IMR-90 (cell line): ENCODE measurements around the gene SYNC. TPM values are rescaled to one million over a fixed set of nuclear protein-coding genes. Genes with fewer than 3 reads are reported as not detected.

ENCODE experiments used
- ATAC-seq: fragments of 200-7000 bp; cut with Tn5 transposase; 2 replicates; pipeline ENCODE4 v1.9.1; 2020; ENCODE audit warnings: low read depth, mild to moderate bottlenecking, moderate library complexity
- BruUV-seq: library from RNA; stranded (reverse); fragments of 400-500 nt; replicated peaks from 2 replicates; lab custom pipeline; 2021; lab: Mats Ljungman, UMichigan
- CTCF ChIA-PET: fragments of 300-600 bp; formaldehyde crosslinking; extraction: SDS; loops from one replicate; lab custom pipeline; 2021; ENCODE audit warnings: antibody characterized with exemption; lab: Yijun Ruan, JAX
- POLR2A ChIA-PET: fragments of 300-600 bp; sonication (Branson Sonifier 250); formaldehyde crosslinking; loops from one replicate; lab custom pipeline; 2022; ENCODE audit warnings: antibody characterized with exemption; ENCODE audit not compliant: unreplicated experiment; lab: Charles Lee
- DNase-seq: peaks from one replicate; pipeline ENCODE4 v3.0.0; 2013
- H2AFZ ChIP-seq: replicated peaks from 2 replicates; pipeline ENCODE3; 2013; ENCODE audit warnings: low read length, mild to moderate bottlenecking; ENCODE audit not compliant: poor library complexity
- H2AK5ac ChIP-seq: 2 replicates; pipeline ENCODE4 v1.6.1; 2013; ENCODE audit warnings: low read depth, low read length, inconsistent platforms
- H2AK9ac ChIP-seq: replicated peaks from 2 replicates; pipeline ENCODE3; 2013; ENCODE audit warnings: mild to moderate bottlenecking, low read depth, low read length, moderate library complexity; ENCODE audit not compliant: poor library complexity
- H2BK120ac ChIP-seq: 2 replicates; pipeline ENCODE4 v1.6.1; 2013; ENCODE audit warnings: low read depth, low read length, inconsistent platforms
- H2BK15ac ChIP-seq: 3 replicates; pipeline ENCODE4 v1.6.1; 2013; ENCODE audit warnings: low read depth, low read length, inconsistent platforms
- H2BK20ac ChIP-seq: 2 replicates; pipeline ENCODE4 v1.6.1; 2013; ENCODE audit warnings: low read depth, mild to moderate bottlenecking, inconsistent platforms, low read length, moderate library complexity
- H2BK5ac ChIP-seq: 2 replicates; pipeline ENCODE4 v1.6.1; 2013; ENCODE audit warnings: mild to moderate bottlenecking, low read depth, low read length, inconsistent platforms; ENCODE audit not compliant: poor library complexity, severe bottlenecking
- H3K14ac ChIP-seq: replicated peaks from 2 replicates; pipeline ENCODE4 v1.6.1; 2013; ENCODE audit warnings: low read depth, low read length, inconsistent platforms
- H3K18ac ChIP-seq: 2 replicates; pipeline ENCODE4 v1.6.1; 2013; ENCODE audit warnings: low read depth, low read length, control low read depth
- H3K23ac ChIP-seq: 2 replicates; pipeline ENCODE4 v1.6.1; 2013; ENCODE audit warnings: low read depth, low read length, inconsistent platforms
- H3K27ac ChIP-seq: 2 replicates; pipeline ENCODE4 v1.5.1; 2013; ENCODE audit warnings: mild to moderate bottlenecking, control low read depth, low read length; ENCODE audit not compliant: insufficient read depth
- H3K27me3 ChIP-seq: 2 replicates; pipeline ENCODE4 v1.6.1; 2013; ENCODE audit warnings: low read length; ENCODE audit not compliant: control insufficient read depth, insufficient read depth
- H3K36me3 ChIP-seq: 2 replicates; pipeline ENCODE4 v1.6.1; 2013; ENCODE audit warnings: low read length, mixed read lengths; ENCODE audit not compliant: control insufficient read depth, insufficient read depth
- H3K4ac ChIP-seq: 2 replicates; pipeline ENCODE4 v1.6.1; 2013; ENCODE audit warnings: low read depth, low read length, inconsistent platforms
- H3K4me1 ChIP-seq: 2 replicates; pipeline ENCODE4 v1.6.1; 2013; ENCODE audit warnings: low read length, mixed read lengths; ENCODE audit not compliant: control insufficient read depth, insufficient read depth
- H3K4me2 ChIP-seq: 2 replicates; pipeline ENCODE4 v1.6.1; 2013; ENCODE audit warnings: low read depth, mild to moderate bottlenecking, control low read depth, low read length, moderate library complexity
- H3K4me3 ChIP-seq: 2 replicates; pipeline ENCODE4 v1.5.1; 2013; ENCODE audit warnings: low read depth, mild to moderate bottlenecking, control low read depth, low read length, moderate library complexity; ENCODE audit not compliant: insufficient read depth
- H3K56ac ChIP-seq: 2 replicates; pipeline ENCODE4 v1.6.1; 2013; ENCODE audit warnings: low read length, inconsistent platforms; ENCODE audit not compliant: insufficient read depth; ENCODE audit errors: extremely low read depth
- H3K79me1 ChIP-seq, 2 experiments: 2 replicates each; pipeline ENCODE4 v1.6.1; 2013; ENCODE audit warnings: low read length in 2 of 2, inconsistent platforms in 1 of 2, low read depth in 1 of 2
- H3K9ac ChIP-seq: 2 replicates; pipeline ENCODE4 v1.6.1; 2013; ENCODE audit warnings: low read depth, low read length, control low read depth
- H3K9me1 ChIP-seq: 2 replicates; pipeline ENCODE4 v1.6.1; 2013; ENCODE audit warnings: low read length, inconsistent platforms; ENCODE audit not compliant: insufficient read depth
- H3K9me3 ChIP-seq: 2 replicates; pipeline ENCODE4 v1.6.1; 2013; ENCODE audit warnings: low read length; ENCODE audit not compliant: control insufficient read depth, insufficient read depth
- H4K20me1 ChIP-seq: 2 replicates; pipeline ENCODE4 v1.6.1; 2013; ENCODE audit warnings: low read length, inconsistent platforms; ENCODE audit not compliant: insufficient read depth
- H4K5ac ChIP-seq: 2 replicates; pipeline ENCODE4 v1.6.1; 2013; ENCODE audit warnings: mild to moderate bottlenecking, low read depth, low read length, control low read depth
- H4K8ac ChIP-seq, 2 experiments: 2 replicates each; pipeline ENCODE4 v1.6.1; 2013; ENCODE audit warnings: low read depth in 2 of 2, low read length in 2 of 2, control low read depth in 1 of 2, inconsistent platforms in 1 of 2
- H4K91ac ChIP-seq: 2 replicates; pipeline ENCODE4 v1.6.1; 2013; ENCODE audit warnings: low read depth, low read length, inconsistent platforms; ENCODE audit not compliant: insufficient read depth
- CEBPB ChIP-seq: IDR thresholded peaks from 2 replicates; pipeline ENCODE4 v1.6.1; 2012; ENCODE audit warnings: low read depth, low read length, improper control_type of control experiment
- MAFK ChIP-seq: IDR thresholded peaks from 2 replicates; pipeline ENCODE4 v1.6.1; 2012; ENCODE audit warnings: low read depth, low read length, improper control_type of control experiment
- MAZ ChIP-seq: IDR thresholded peaks from 2 replicates; pipeline ENCODE4 v1.6.1; 2012; ENCODE audit warnings: low read depth, mild to moderate bottlenecking, low read length, improper control_type of control experiment, moderate library complexity, borderline replicate concordance
- MXI1 ChIP-seq: IDR thresholded peaks from 2 replicates; pipeline ENCODE4 v1.6.1; 2012; ENCODE audit warnings: low read depth, mild to moderate bottlenecking, low read length, moderate library complexity, borderline replicate concordance
- NFE2L2 ChIP-seq: fragments of 150-350 bp; IDR thresholded peaks from 2 replicates; pipeline ENCODE4 v1.6.1; 2016; ENCODE audit warnings: low read depth, mild to moderate bottlenecking, low read length
- RAD21 ChIP-seq: IDR thresholded peaks from 2 replicates; pipeline ENCODE4 v1.6.1; 2012; ENCODE audit warnings: low read length, improper control_type of control experiment
- SMC3 ChIP-seq: fragments of 150-350 bp; IDR thresholded peaks from 2 replicates; pipeline ENCODE4 v1.6.1; 2016; ENCODE audit warnings: low read depth, mild to moderate bottlenecking, antibody characterized with exemption, low read length, moderate library complexity
- WGBS, 2 experiments: methylation state at CpG; one replicate each; pipeline versions ENCODE4 v1.1.5 to v1.1.7; 2013; ENCODE audit warnings: missing lambda C conversion rate in 2 of 2; ENCODE audit not compliant: insufficient read length in 1 of 2; ENCODE audit errors: extremely low coverage in 2 of 2; 5-methylcytosine and 5-hydroxymethylcytosine counted together
- dilution Hi-C: fragments of 300-500 bp; cut with HindIII; formaldehyde crosslinking; loops from one replicate; pipeline ENCODE4 v1.14.3; 2018; ENCODE audit warnings: low sequenced_read_pairs; ENCODE audit not compliant: unreplicated experiment
- in situ Hi-C: fragments of 300-500 bp; cut with MboI; formaldehyde crosslinking; loops from 3 replicates; pipeline ENCODE4 v1.14.3; 2019; ENCODE audit warnings: low sequenced_read_pairs, inconsistent platforms, mixed read lengths
- intact Hi-C: fragments of 100-400 bp; cut with micrococcal nuclease; formaldehyde crosslinking; loops from 2 replicates; pipeline ENCODE4 v1.10.0; 2022
- polyA plus RNA-seq, 3 experiments: library from polyadenylated mRNA; depleted of rRNA; stranded (reverse); fragments of >200 nt; gene quantifications; 2 replicates each; pipeline ENCODE4 v1.2.3, GENCODE V29; 2012; ENCODE audit warnings: low replicate concordance in 1 of 3
- total RNA-seq: library from RNA; depleted of rRNA; stranded (reverse); fragments of >200 nt; gene quantifications from 2 replicates; pipeline ENCODE4 v1.2.3, GENCODE V29; 2012
- TF ChIP-seq, protein P1 (sequence below): conservative IDR thresholded peaks from 2 replicates; pipeline ENCODE4 v1.5.1; 2012; ENCODE audit warnings: mild to moderate bottlenecking, low read depth, low read length, improper control_type of control experiment
- TF ChIP-seq, protein P2 (sequence below): fragments of 150-350 bp; IDR thresholded peaks from 2 replicates; pipeline ENCODE4 v1.6.1; 2017; ENCODE audit warnings: mild to moderate bottlenecking, antibody characterized with exemption, low read length, low read depth
- TF ChIP-seq, protein P3 (sequence below): fragments of 150-350 bp; IDR thresholded peaks from 2 replicates; pipeline ENCODE4 v1.6.1; 2016; ENCODE audit warnings: low read depth, mild to moderate bottlenecking, low read length, moderate library complexity, borderline replicate concordance

Gene SYNC
- total and polyA plus RNA-seq, 2 of the 4 experiments (the other 2 are of a cell fraction), result 48.9 to 103 TPM

DNA sequence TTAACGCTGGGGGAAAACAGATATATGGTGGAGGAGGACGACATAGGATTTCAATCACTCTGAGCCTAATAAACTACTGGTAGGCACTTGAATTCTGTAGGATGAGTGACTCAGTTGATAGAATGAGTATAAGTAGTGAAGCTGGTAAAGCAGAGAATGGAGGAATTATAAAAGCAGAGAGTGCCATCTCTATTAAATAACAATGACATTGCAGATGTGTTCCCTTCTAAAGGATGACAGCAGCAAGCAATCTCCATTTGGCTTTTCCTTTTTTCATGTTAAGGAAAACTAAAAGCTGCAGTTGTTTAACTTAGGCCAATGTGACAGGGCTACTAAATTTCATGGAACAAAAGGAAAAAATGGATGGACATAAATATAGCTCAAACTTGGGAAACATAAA, 69.7 kb downstream of the SYNC start:
- DNase-seq (no peak), ATAC-seq (no peak)
- in situ Hi-C loops (no loop called here), dilution Hi-C loops (no loop called here), intact Hi-C loops (no loop called here)
- CTCF ChIA-PET, result interaction anchor here (0.9 to 1.2 kb wide), 2 partner anchors 12 to 19 kb away, joined by 3 to 5 read pairs; no protein-coding TSS in a partner anchor
- H3K9ac ChIP-seq, result no peak overlapping the region
- H3K23ac ChIP-seq, result no peak overlapping the region
- no peak overlapping the region for H2BK120ac ChIP-seq
- H2BK15ac ChIP-seq, result no peak overlapping the region
- H3K4me2 ChIP-seq, result no peak overlapping the region
- no peak overlapping the region for H4K8ac ChIP-seq
- BruUV-seq, result no TSS peak
- no peaks in the 10 kb centered on the region for H3K9me3 ChIP-seq
- no peak overlapping the region for H2AFZ ChIP-seq
- H3K14ac ChIP-seq, result no peak overlapping the region
- no peak overlapping the region for H2BK5ac ChIP-seq
- 0 out of 2 replicates have a peak, but pooled peaks cover under 1% of the 10 kb centered on the region for H3K9me1 ChIP-seq
- H4K91ac ChIP-seq, result no peak overlapping the region
- TF ChIP-seq CEBPB, result no peak
- no peak for TF ChIP-seq MAZ
- TF ChIP-seq NFE2L2, result no peak
- TF ChIP-seq, protein P1, sequence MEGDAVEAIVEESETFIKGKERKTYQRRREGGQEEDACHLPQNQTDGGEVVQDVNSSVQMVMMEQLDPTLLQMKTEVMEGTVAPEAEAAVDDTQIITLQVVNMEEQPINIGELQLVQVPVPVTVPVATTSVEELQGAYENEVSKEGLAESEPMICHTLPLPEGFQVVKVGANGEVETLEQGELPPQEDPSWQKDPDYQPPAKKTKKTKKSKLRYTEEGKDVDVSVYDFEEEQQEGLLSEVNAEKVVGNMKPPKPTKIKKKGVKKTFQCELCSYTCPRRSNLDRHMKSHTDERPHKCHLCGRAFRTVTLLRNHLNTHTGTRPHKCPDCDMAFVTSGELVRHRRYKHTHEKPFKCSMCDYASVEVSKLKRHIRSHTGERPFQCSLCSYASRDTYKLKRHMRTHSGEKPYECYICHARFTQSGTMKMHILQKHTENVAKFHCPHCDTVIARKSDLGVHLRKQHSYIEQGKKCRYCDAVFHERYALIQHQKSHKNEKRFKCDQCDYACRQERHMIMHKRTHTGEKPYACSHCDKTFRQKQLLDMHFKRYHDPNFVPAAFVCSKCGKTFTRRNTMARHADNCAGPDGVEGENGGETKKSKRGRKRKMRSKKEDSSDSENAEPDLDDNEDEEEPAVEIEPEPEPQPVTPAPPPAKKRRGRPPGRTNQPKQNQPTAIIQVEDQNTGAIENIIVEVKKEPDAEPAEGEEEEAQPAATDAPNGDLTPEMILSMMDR, result no peak
- TF ChIP-seq, protein P2, sequence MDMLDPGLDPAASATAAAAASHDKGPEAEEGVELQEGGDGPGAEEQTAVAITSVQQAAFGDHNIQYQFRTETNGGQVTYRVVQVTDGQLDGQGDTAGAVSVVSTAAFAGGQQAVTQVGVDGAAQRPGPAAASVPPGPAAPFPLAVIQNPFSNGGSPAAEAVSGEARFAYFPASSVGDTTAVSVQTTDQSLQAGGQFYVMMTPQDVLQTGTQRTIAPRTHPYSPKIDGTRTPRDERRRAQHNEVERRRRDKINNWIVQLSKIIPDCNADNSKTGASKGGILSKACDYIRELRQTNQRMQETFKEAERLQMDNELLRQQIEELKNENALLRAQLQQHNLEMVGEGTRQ, result no peak
- no peak for TF ChIP-seq RAD21
- TF ChIP-seq MXI1, result no peak
- TF ChIP-seq, protein P3, sequence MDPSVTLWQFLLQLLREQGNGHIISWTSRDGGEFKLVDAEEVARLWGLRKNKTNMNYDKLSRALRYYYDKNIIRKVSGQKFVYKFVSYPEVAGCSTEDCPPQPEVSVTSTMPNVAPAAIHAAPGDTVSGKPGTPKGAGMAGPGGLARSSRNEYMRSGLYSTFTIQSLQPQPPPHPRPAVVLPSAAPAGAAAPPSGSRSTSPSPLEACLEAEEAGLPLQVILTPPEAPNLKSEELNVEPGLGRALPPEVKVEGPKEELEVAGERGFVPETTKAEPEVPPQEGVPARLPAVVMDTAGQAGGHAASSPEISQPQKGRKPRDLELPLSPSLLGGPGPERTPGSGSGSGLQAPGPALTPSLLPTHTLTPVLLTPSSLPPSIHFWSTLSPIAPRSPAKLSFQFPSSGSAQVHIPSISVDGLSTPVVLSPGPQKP, result no peak
- no peak for TF ChIP-seq MAFK
- no peak for TF ChIP-seq SMC3
- no peak overlapping the region for H3K4ac ChIP-seq
- POLR2A ChIA-PET, result no interaction called here
- peaks cover 11 to 26% of the 10 kb centered on the region in 2 experiments for H3K79me1 ChIP-seq
- no peak overlapping the region for H3K18ac ChIP-seq
- no peak overlapping the region for H2AK5ac ChIP-seq
- H2BK20ac ChIP-seq, result no peak overlapping the region
- no peak overlapping the region for H3K56ac ChIP-seq
- peaks cover 8% of the 10 kb centered on the region for H3K36me3 ChIP-seq
- H4K5ac ChIP-seq, result no peak overlapping the region
- H4K20me1 ChIP-seq, result peaks cover 3% of the 10 kb centered on the region; the same call in 1 of the 2 replicates
- H2AK9ac ChIP-seq, result no peak overlapping the region
- H3K4me1 ChIP-seq, result no peaks in the 10 kb centered on the region
- H3K27ac ChIP-seq, result no peak overlapping the region
- WGBS, 2 experiments, result no CpG with 5 or more reads among the region's 2 CpGs
- no peak overlapping the region for H3K4me3 ChIP-seq
- no peaks in the 10 kb centered on the region for H3K27me3 ChIP-seq
